ENCODE measurements around the gene SULT1C2.
"Not testable (repeated sequence)": the region's sequence is repeated elsewhere in the genome, so short reads cannot be mapped to it uniquely, and the experiment has no call there.

SULT1C2 gene

GRCh38 chr2:108270768-108271506 lies 17.8 kb upstream of the SULT1C2 start:
- H3K27me3 ChIP-seq (ENCODE audit: insufficient read depth, insufficient read length), result no peaks in the 10 kb centered on the region
- DNase-seq (ENCODE audit: low read depth, low spot score), result no peak
- no peaks in the 10 kb centered on the region for H3K9me3 ChIP-seq (ENCODE audit: insufficient read depth, low read length)
- H3K9ac ChIP-seq (ENCODE audit: insufficient read length, low read depth), result no peak overlapping the region
- no peak overlapping the region for H3K4me3 ChIP-seq (ENCODE audit: insufficient read length, low read depth)
- H3K36me3 ChIP-seq (ENCODE audit: insufficient read depth, insufficient read length, low read length), result no peaks in the 10 kb centered on the region
- no peaks in the 10 kb centered on the region for H3K4me1 ChIP-seq (ENCODE audit: insufficient read depth, insufficient read length)
- TF ChIP-seq YY1 (IDR thresholded peaks at IDR 0.05; ENCODE audit: insufficient read depth, insufficient read length) (no peak), SUZ12 (IDR thresholded peaks at IDR 0.05; ENCODE audit: extremely low read depth, insufficient read depth, insufficient read length) (no peak), ZNF274 (IDR thresholded peaks at IDR 0.05; ENCODE audit: low read depth, low read length) (no peak)

GRCh38 chr2:108271691-108272253 lies 16.9 kb upstream of the SULT1C2 start:
- Histone ChIP-seq H3K9ac (ENCODE audit: insufficient read length, low read depth) (no peak overlapping the region), H3K9me3 (ENCODE audit: insufficient read depth, low read length) (no peaks in the 10 kb centered on the region), H3K27me3 (ENCODE audit: insufficient read depth, insufficient read length) (no peaks in the 10 kb centered on the region)

GRCh38 chr2:108278631-108279030 lies 10.1 kb upstream of the SULT1C2 start:
- no peak for DNase-seq (ENCODE audit: low read depth, low spot score)
- no peaks in the 10 kb centered on the region for H3K36me3 ChIP-seq (ENCODE audit: insufficient read depth, insufficient read length, low read length)
- H3K4me3 ChIP-seq (ENCODE audit: insufficient read length, low read depth), result no peak overlapping the region
- TF ChIP-seq SUZ12 (IDR thresholded peaks at IDR 0.05; ENCODE audit: extremely low read depth, insufficient read depth, insufficient read length), result no peak
- no peak for TF ChIP-seq YY1 (IDR thresholded peaks at IDR 0.05; ENCODE audit: insufficient read depth, insufficient read length)
- no peak for TF ChIP-seq ZNF274 (IDR thresholded peaks at IDR 0.05; ENCODE audit: low read depth, low read length)
- H3K4me1 ChIP-seq (ENCODE audit: insufficient read depth, insufficient read length), result no peaks in the 10 kb centered on the region
- no peak overlapping the region for H3K9ac ChIP-seq (ENCODE audit: insufficient read length, low read depth)
- no peaks in the 10 kb centered on the region for H3K27me3 ChIP-seq (ENCODE audit: insufficient read depth, insufficient read length)
- H3K9me3 ChIP-seq (ENCODE audit: insufficient read depth, low read length), result no peaks in the 10 kb centered on the region

More at GRCh38 chr2:108271691-108272253, 16.9 kb upstream of the SULT1C2 start:
- Histone ChIP-seq H3K36me3 (ENCODE audit: insufficient read depth, insufficient read length, low read length) (no peaks in the 10 kb centered on the region), H3K4me3 (ENCODE audit: insufficient read length, low read depth) (no peak overlapping the region), H3K4me1 (ENCODE audit: insufficient read depth, insufficient read length) (no peaks in the 10 kb centered on the region)
- DNase-seq (ENCODE audit: low read depth, low spot score), result no peak
- no peak for TF ChIP-seq YY1 (IDR thresholded peaks at IDR 0.05; ENCODE audit: insufficient read depth, insufficient read length)
- TF ChIP-seq ZNF274 (IDR thresholded peaks at IDR 0.05; ENCODE audit: low read depth, low read length), result no peak
- TF ChIP-seq SUZ12 (IDR thresholded peaks at IDR 0.05; ENCODE audit: extremely low read depth, insufficient read depth, insufficient read length), result no peak

GRCh38 chr2:108279468-108279867 lies 9.2 kb upstream of the SULT1C2 start:
- H3K4me3 ChIP-seq (ENCODE audit: insufficient read length, low read depth), result no peak overlapping the region
- no peak overlapping the region for H3K9ac ChIP-seq (ENCODE audit: insufficient read length, low read depth)
- TF ChIP-seq YY1 (IDR thresholded peaks at IDR 0.05; ENCODE audit: insufficient read depth, insufficient read length) (no peak), SUZ12 (IDR thresholded peaks at IDR 0.05; ENCODE audit: extremely low read depth, insufficient read depth, insufficient read length) (no peak), ZNF274 (IDR thresholded peaks at IDR 0.05; ENCODE audit: low read depth, low read length) (no peak)
- no peaks in the 10 kb centered on the region for H3K36me3 ChIP-seq (ENCODE audit: insufficient read depth, insufficient read length, low read length)
- H3K9me3 ChIP-seq (ENCODE audit: insufficient read depth, low read length), result no peaks in the 10 kb centered on the region
- H3K4me1 ChIP-seq (ENCODE audit: insufficient read depth, insufficient read length), result no peaks in the 10 kb centered on the region
- H3K27me3 ChIP-seq (ENCODE audit: insufficient read depth, insufficient read length), result no peaks in the 10 kb centered on the region
- no peak for DNase-seq (ENCODE audit: low read depth, low spot score)

- DNase-seq (ENCODE audit: low read depth, low spot score), result no peak
- no peak overlapping the region for H3K9ac ChIP-seq (ENCODE audit: insufficient read length, low read depth)
- no peak overlapping the region for H3K4me3 ChIP-seq (ENCODE audit: insufficient read length, low read depth)
- TF ChIP-seq ZNF274 (IDR thresholded peaks at IDR 0.05; ENCODE audit: low read depth, low read length) (no peak), SUZ12 (IDR thresholded peaks at IDR 0.05; ENCODE audit: extremely low read depth, insufficient read depth, insufficient read length) (no peak), YY1 (IDR thresholded peaks at IDR 0.05; ENCODE audit: insufficient read depth, insufficient read length) (no peak)
- H3K27me3 ChIP-seq (ENCODE audit: insufficient read depth, insufficient read length), result no peaks in the 10 kb centered on the region
- H3K4me1 ChIP-seq (ENCODE audit: insufficient read depth, insufficient read length), result no peaks in the 10 kb centered on the region
- no peaks in the 10 kb centered on the region for H3K9me3 ChIP-seq (ENCODE audit: insufficient read depth, low read length)
- H3K36me3 ChIP-seq (ENCODE audit: insufficient read depth, insufficient read length, low read length), result no peaks in the 10 kb centered on the region
These were observed 8.2 kb upstream of the SULT1C2 start for GRCh38 chr2:108280466-108280865.

GRCh38 chr2:108284566-108284965 lies 4.1 kb upstream of the SULT1C2 start:
- H3K4me1 ChIP-seq (ENCODE audit: insufficient read depth, insufficient read length); H3K4me3 ChIP-seq (ENCODE audit: insufficient read length, low read depth); H3K27me3 ChIP-seq (ENCODE audit: insufficient read depth, insufficient read length); H3K9me3 ChIP-seq (ENCODE audit: insufficient read depth, low read length); DNase-seq (ENCODE audit: low read depth, low spot score); H3K9ac ChIP-seq (ENCODE audit: insufficient read length, low read depth); H3K36me3 ChIP-seq (ENCODE audit: insufficient read depth, insufficient read length, low read length): not testable (repeated sequence)

- H3K9me3 ChIP-seq (ENCODE audit: insufficient read depth, low read length), result no peaks in the 10 kb centered on the region
- TF ChIP-seq ZNF274 (IDR thresholded peaks at IDR 0.05; ENCODE audit: low read depth, low read length) (no peak), SUZ12 (IDR thresholded peaks at IDR 0.05; ENCODE audit: extremely low read depth, insufficient read depth, insufficient read length) (no peak), YY1 (IDR thresholded peaks at IDR 0.05; ENCODE audit: insufficient read depth, insufficient read length) (no peak)
- no peak for DNase-seq (ENCODE audit: low read depth, low spot score)
- H3K9ac ChIP-seq (ENCODE audit: insufficient read length, low read depth), result no peak overlapping the region
- no peak overlapping the region for H3K4me3 ChIP-seq (ENCODE audit: insufficient read length, low read depth)
- H3K36me3 ChIP-seq (ENCODE audit: insufficient read depth, insufficient read length, low read length), result no peaks in the 10 kb centered on the region
- no peaks in the 10 kb centered on the region for H3K27me3 ChIP-seq (ENCODE audit: insufficient read depth, insufficient read length)
- H3K4me1 ChIP-seq (ENCODE audit: insufficient read depth, insufficient read length), result no peaks in the 10 kb centered on the region
These were observed 3.1 kb upstream of the SULT1C2 start for GRCh38 chr2:108285616-108286015.
